NB4 (cell line): ENCODE measurements around the gene TMEM86B.

Experiments
- POLR2A ChIP-seq: IDR thresholded peaks from 2 replicates; pipeline ENCODE4 v1.6.1; 2011; ENCODE audit warnings: mild to moderate bottlenecking; ENCODE audit not compliant: insufficient read length; ENCODE audit errors: extremely low read depth
- TF ChIP-seq, protein P1 (sequence below): IDR thresholded peaks from one replicate; pipeline ENCODE4 v1.5.1; 2012; ENCODE audit warnings: low read depth, low read length

DNA sequence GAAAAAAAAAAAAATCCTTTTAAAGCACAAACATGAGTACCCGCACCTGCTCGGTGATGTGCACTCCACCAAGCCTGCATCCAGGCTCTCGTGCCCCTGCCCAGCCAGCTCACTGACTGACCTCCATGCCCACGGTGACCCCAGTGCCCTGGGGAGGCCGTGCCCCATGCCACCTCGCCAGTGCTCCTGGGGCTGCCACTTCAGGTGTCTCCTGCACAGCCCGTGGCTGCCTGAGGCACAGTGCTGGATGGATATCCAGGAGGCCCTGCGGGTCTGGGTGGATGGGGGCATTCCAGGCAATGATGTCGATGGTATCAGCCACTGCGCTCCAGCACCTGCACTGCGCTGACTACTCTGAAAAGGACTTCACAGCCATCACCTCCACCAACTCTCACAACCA, 21.3 kb upstream of the TMEM86B start:
- TF ChIP-seq, protein P1, sequence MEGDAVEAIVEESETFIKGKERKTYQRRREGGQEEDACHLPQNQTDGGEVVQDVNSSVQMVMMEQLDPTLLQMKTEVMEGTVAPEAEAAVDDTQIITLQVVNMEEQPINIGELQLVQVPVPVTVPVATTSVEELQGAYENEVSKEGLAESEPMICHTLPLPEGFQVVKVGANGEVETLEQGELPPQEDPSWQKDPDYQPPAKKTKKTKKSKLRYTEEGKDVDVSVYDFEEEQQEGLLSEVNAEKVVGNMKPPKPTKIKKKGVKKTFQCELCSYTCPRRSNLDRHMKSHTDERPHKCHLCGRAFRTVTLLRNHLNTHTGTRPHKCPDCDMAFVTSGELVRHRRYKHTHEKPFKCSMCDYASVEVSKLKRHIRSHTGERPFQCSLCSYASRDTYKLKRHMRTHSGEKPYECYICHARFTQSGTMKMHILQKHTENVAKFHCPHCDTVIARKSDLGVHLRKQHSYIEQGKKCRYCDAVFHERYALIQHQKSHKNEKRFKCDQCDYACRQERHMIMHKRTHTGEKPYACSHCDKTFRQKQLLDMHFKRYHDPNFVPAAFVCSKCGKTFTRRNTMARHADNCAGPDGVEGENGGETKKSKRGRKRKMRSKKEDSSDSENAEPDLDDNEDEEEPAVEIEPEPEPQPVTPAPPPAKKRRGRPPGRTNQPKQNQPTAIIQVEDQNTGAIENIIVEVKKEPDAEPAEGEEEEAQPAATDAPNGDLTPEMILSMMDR = no peak
- no peak for TF ChIP-seq POLR2A
